ENCODE data around the gene MACROH2A2. TPM values are rescaled to one million over a fixed set of nuclear protein-coding genes. Genes with fewer than 3 reads are reported as not detected.
"Not testable (repeated sequence)": the region's sequence is repeated elsewhere in the genome, so short reads cannot be mapped to it uniquely, and the experiment has no call there.

The MACROH2A2 gene
- total RNA-seq, 2 donors from 2014 or later = 177 to 187 TPM

DNA sequence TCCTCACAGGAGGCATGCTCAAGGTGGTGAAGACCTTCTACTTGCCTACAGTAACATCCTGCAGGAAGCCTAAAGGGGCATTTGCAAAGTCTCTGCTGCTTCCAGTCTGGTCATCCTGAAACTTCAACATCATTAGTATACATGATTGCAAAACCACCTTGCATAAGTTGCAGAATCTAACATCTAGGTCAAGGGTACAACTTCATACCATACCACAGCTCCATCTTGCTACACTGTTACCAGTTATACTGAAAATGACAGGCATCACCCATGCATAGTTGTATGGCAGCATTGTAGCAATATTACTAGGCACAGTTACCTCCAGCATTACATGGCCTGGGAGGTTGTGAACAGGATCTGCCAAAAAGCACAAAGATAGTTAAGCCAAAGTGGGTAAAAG, 13.7 kb upstream of the MACROH2A2 start:
- no peak overlapping the region for H3K27ac Mint-ChIP-seq
- peaks cover 2% of the 10 kb centered on the region for H3K4me1 ChIP-seq (ENCODE audit: control insufficient read depth, insufficient read depth, low read length)
- no peaks in the 10 kb centered on the region for H3K36me3 Mint-ChIP-seq (ENCODE audit: low read depth)
- H3K27ac ChIP-seq (ENCODE audit: low read depth, low read length) = no peak overlapping the region
- H3K4me3 ChIP-seq (ENCODE audit: low read length) = no peak overlapping the region
- H3K27me3 Mint-ChIP-seq (ENCODE audit: insufficient read depth) = peaks cover 4% of the 10 kb centered on the region
- peaks cover 38% of the 10 kb centered on the region for H3K9me3 ChIP-seq (ENCODE audit: control insufficient read depth, low read length)
- H3K36me3 ChIP-seq (ENCODE audit: control insufficient read depth, insufficient read depth, low read length) = no peaks in the 10 kb centered on the region
- peaks cover 17% of the 10 kb centered on the region for H3K4me1 Mint-ChIP-seq
- H3K4me3 Mint-ChIP-seq = no peak overlapping the region
- H3K9ac ChIP-seq (ENCODE audit: extremely low read depth, low read length, poor library complexity, severe bottlenecking) = no peak overlapping the region
- H3K9me3 Mint-ChIP-seq = peaks cover 53% of the 10 kb centered on the region
- H3K27me3 ChIP-seq (ENCODE audit: control insufficient read depth, insufficient read depth, low read length, poor library complexity, severe bottlenecking) = no peaks in the 10 kb centered on the region
- DNase-seq = no peak
- TF ChIP-seq, protein P1, sequence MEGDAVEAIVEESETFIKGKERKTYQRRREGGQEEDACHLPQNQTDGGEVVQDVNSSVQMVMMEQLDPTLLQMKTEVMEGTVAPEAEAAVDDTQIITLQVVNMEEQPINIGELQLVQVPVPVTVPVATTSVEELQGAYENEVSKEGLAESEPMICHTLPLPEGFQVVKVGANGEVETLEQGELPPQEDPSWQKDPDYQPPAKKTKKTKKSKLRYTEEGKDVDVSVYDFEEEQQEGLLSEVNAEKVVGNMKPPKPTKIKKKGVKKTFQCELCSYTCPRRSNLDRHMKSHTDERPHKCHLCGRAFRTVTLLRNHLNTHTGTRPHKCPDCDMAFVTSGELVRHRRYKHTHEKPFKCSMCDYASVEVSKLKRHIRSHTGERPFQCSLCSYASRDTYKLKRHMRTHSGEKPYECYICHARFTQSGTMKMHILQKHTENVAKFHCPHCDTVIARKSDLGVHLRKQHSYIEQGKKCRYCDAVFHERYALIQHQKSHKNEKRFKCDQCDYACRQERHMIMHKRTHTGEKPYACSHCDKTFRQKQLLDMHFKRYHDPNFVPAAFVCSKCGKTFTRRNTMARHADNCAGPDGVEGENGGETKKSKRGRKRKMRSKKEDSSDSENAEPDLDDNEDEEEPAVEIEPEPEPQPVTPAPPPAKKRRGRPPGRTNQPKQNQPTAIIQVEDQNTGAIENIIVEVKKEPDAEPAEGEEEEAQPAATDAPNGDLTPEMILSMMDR (conservative IDR thresholded peaks at IDR 0.05) = no peak

DNA sequence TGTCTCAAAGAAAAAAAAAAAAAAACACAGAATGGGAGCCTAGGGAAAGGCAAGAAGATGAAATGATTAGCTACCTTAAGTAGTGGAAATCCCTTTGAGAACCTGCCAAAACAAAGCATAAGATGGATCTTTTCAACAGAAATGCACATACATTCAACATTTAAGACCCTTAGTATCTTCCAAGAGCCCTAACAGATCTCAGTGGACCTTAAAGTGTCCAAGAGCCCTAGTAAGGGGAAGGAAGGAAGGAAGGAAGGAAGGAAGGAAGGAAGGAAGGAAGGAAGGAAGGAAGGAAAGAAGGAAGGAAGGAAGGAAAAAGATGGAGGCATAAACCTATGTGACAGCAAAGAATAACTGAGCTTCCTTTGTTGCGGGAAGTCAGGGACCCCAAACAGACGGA, 11.6 kb upstream of the MACROH2A2 start:
- Mint-ChIP-seq H3K4me3 (no peak overlapping the region), H3K27me3 (ENCODE audit: insufficient read depth) (peaks cover 4% of the 10 kb centered on the region)
- TF ChIP-seq, protein P1 (conservative IDR thresholded peaks at IDR 0.05) = no peak

DNA sequence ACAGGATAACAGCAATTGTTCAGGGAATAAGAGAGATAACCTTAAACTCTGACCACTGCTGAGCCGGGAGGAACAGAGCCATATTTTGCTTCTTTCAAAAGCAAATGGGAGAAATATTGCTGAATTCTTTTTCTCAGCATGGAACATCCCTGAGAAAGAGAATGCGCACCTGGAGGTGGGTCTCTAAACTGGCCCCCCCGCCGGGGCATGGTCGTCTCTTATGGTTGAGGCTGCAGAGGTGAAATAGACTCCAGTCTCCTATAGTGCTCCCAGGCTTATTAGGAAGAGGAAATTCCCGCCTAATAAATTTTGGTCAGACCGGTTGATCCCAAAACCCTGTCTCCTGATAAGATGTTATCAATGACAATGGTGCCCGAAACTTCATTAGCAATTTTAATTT, 10.9 kb upstream of the MACROH2A2 start:
- not testable (repeated sequence) for H3K27ac Mint-ChIP-seq; H3K36me3 Mint-ChIP-seq (ENCODE audit: low read depth); H3K27me3 Mint-ChIP-seq (ENCODE audit: insufficient read depth); H3K4me1 Mint-ChIP-seq; H3K4me3 ChIP-seq (ENCODE audit: low read length); H3K36me3 ChIP-seq (ENCODE audit: control insufficient read depth, insufficient read depth, low read length); H3K4me3 Mint-ChIP-seq; H3K27ac ChIP-seq (ENCODE audit: low read depth, low read length); H3K4me1 ChIP-seq (ENCODE audit: control insufficient read depth, insufficient read depth, low read length); H3K9ac ChIP-seq (ENCODE audit: extremely low read depth, low read length, poor library complexity, severe bottlenecking); H3K27me3 ChIP-seq (ENCODE audit: control insufficient read depth, insufficient read depth, low read length, poor library complexity, severe bottlenecking)
- H3K9me3 Mint-ChIP-seq = peaks cover 56% of the 10 kb centered on the region
- H3K9me3 ChIP-seq (ENCODE audit: control insufficient read depth, low read length) = peaks cover 38% of the 10 kb centered on the region
- peak; percentile 72 for DNase-seq
- 47 to 51% methylated on average over 3 to 8 of the region's 8 CpGs for whole genome bisulfite sequencing, 2 experiments (ENCODE audit: insufficient coverage in 1 of 2, insufficient read length in 1 of 2)

More for the DNA sequence above, 11.6 kb upstream of the MACROH2A2 start:
- H3K9ac ChIP-seq (ENCODE audit: extremely low read depth, low read length, poor library complexity, severe bottlenecking) = no peak overlapping the region
- 93% methylated on average over 2 of the region's 2 CpGs for WGBS, 2 experiments (ENCODE audit: insufficient coverage in 1 of 2, insufficient read length in 1 of 2)
- H3K4me1 Mint-ChIP-seq = peaks cover 3% of the 10 kb centered on the region
- no peak overlapping the region for H3K27ac ChIP-seq (ENCODE audit: low read depth, low read length)
- H3K36me3 ChIP-seq (ENCODE audit: control insufficient read depth, insufficient read depth, low read length) = no peaks in the 10 kb centered on the region
- H3K9me3 ChIP-seq (ENCODE audit: control insufficient read depth, low read length) = peaks cover 38% of the 10 kb centered on the region
- H3K9me3 Mint-ChIP-seq = peaks cover 56% of the 10 kb centered on the region
- H3K4me3 ChIP-seq (ENCODE audit: low read length) = no peak overlapping the region
- no peak for DNase-seq
- no peaks in the 10 kb centered on the region for H3K36me3 Mint-ChIP-seq (ENCODE audit: low read depth)
- H3K27me3 ChIP-seq (ENCODE audit: control insufficient read depth, insufficient read depth, low read length, poor library complexity, severe bottlenecking) = no peaks in the 10 kb centered on the region
- H3K4me1 ChIP-seq (ENCODE audit: control insufficient read depth, insufficient read depth, low read length) = no peaks in the 10 kb centered on the region
- H3K27ac Mint-ChIP-seq = no peak overlapping the region

DNA sequence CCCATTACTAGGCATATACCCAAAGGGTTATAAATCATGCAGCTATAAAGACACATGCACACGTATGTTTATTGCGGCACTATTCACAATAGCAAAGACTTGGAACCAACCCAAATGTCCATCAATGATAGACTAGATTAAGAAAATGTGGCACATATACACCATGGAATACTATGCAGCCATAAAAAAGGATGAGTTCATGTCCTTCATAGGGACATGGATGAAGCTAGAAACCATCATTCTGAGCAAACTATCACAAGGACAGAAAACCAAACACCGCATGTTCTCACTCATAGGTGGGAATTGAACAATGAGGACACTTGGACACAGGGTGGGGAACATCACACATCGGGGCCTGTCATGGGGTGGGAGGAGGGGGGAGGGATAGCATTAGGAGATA, 5.6 kb upstream of the MACROH2A2 start:
- peaks cover 15% of the 10 kb centered on the region for H3K9me3 ChIP-seq (ENCODE audit: control insufficient read depth, low read length)
- H3K27ac Mint-ChIP-seq; H3K4me3 ChIP-seq (ENCODE audit: low read length); H3K36me3 ChIP-seq (ENCODE audit: control insufficient read depth, insufficient read depth, low read length); H3K4me3 Mint-ChIP-seq; H3K27me3 ChIP-seq (ENCODE audit: control insufficient read depth, insufficient read depth, low read length, poor library complexity, severe bottlenecking); H3K27ac ChIP-seq (ENCODE audit: low read depth, low read length); H3K9ac ChIP-seq (ENCODE audit: extremely low read depth, low read length, poor library complexity, severe bottlenecking); DNase-seq; H3K27me3 Mint-ChIP-seq (ENCODE audit: insufficient read depth); H3K36me3 Mint-ChIP-seq (ENCODE audit: low read depth): not testable (repeated sequence)
- H3K4me1 ChIP-seq (ENCODE audit: control insufficient read depth, insufficient read depth, low read length) = peaks cover 13% of the 10 kb centered on the region
- Mint-ChIP-seq H3K4me1 (peaks cover 32% of the 10 kb centered on the region), H3K9me3 (peaks cover 21% of the 10 kb centered on the region)
- WGBS, 2 experiments (ENCODE audit: insufficient coverage in 1 of 2, insufficient read length in 1 of 2) = 100% methylated on average over 2 of the region's 4 CpGs; no CpG with 5 or more reads in 1 of the 2 experiments

Measured in endodermal cell (in vitro differentiated cells).